Measurements from ENCODE around the gene IFNGR2. TPM values are rescaled to one million over a fixed set of nuclear protein-coding genes. Genes with fewer than 3 reads are reported as not detected.

Gene IFNGR2
- polyA plus RNA-seq, 1 donor (not counting 4 experiments of a cell fraction or from before 2014, with no cell fraction given) = 94.3 TPM

- FAIRE-seq = no peak
Measured at GRCh38 chr21:33359446-33359845, 43.8 kb upstream of the IFNGR2 start.

DNA sequence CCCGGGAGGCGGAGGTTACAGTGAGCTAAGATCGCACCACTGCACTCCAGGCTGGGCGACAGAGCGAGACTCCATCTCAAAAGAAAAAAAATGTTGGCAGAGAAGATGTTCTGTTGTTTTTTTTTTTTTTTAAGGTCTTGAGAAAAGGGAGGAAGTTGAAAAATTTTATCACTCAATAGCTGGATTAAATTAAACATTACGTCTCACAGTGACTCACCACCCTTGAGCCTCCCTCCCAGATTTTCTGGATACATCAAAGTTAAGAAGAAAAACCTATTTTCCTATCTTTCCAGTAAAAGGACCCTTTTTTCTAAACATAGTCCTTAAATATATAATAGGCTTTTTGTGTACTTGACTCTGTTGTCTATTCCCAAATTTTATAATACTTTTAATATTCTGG, 42.9 kb upstream of the IFNGR2 start:
- H4K20me1 ChIP-seq (ENCODE audit: control insufficient read depth, extremely low read depth, insufficient read depth, low read length) = no peaks in the 10 kb centered on the region
- H3K9me1 ChIP-seq (ENCODE audit: control insufficient read depth, extremely low read depth, insufficient read depth, low read length) = no peaks in the 10 kb centered on the region
- H2AFZ ChIP-seq (ENCODE audit: control insufficient read depth, low read length) = no peak overlapping the region
- H3K4me2 ChIP-seq (ENCODE audit: control insufficient read depth, extremely low read depth, insufficient read depth, low read depth, low read length) = no peak overlapping the region
- H3K9ac ChIP-seq (ENCODE audit: control insufficient read depth, extremely low read depth, insufficient read depth, low read length) = no peak overlapping the region
- H3K36me3 ChIP-seq (ENCODE audit: control insufficient read depth in 2 of 2, extremely low read depth in 1 of 2, insufficient read depth in 2 of 2, low read length in 2 of 2) = peaks cover 3% of the 10 kb centered on the region in 2 experiments
- H3K27me3 ChIP-seq (ENCODE audit: control insufficient read depth, extremely low read depth, insufficient read depth, low read length) = no peaks in the 10 kb centered on the region
- no peak for DNase-seq (ENCODE audit: low read depth, low spot score)
- H3K4me1 ChIP-seq (ENCODE audit: control insufficient read depth, extremely low read depth, insufficient read depth, low read length) = peaks cover 17% of the 10 kb centered on the region
- H3K9me3 ChIP-seq (ENCODE audit: control insufficient read depth, low read depth, low read length) = no peaks in the 10 kb centered on the region
- no peak for FAIRE-seq
- dilution Hi-C loops (cut with MboI; ENCODE audit: extremely low pct_ligation_motif_present, low sequenced_read_pairs) = no loop called here
- no peaks in the 10 kb centered on the region for H3K79me2 ChIP-seq (ENCODE audit: control insufficient read depth, insufficient read depth, low read length)
- no peak overlapping the region for H3K27ac ChIP-seq (ENCODE audit: control insufficient read depth, insufficient read depth, low read length)
- no peak for TF ChIP-seq CTCF (optimal IDR thresholded peaks at IDR 0.05 in 1 of 3, IDR thresholded peaks at IDR 0.05 in 1 of 3, conservative IDR thresholded peaks at IDR 0.05 in 1 of 3; ENCODE audit: extremely low read depth in 1 of 3, insufficient read depth in 2 of 3, low read length in 3 of 3)
- TF ChIP-seq EZH2 (IDR thresholded peaks at IDR 0.05; ENCODE audit: low read length) = no peak
- H3K4me3 ChIP-seq (ENCODE audit: control insufficient read depth in 2 of 3, extremely low read depth in 1 of 3, insufficient read depth in 2 of 3, low read depth in 1 of 3, low read length in 3 of 3) = no peak overlapping the region

More at GRCh38 chr21:33359446-33359845, 43.8 kb upstream of the IFNGR2 start:
- Histone ChIP-seq H3K9me1 (ENCODE audit: control insufficient read depth, extremely low read depth, insufficient read depth, low read length) (no peaks in the 10 kb centered on the region), H3K9ac (ENCODE audit: control insufficient read depth, extremely low read depth, insufficient read depth, low read length) (no peak overlapping the region), H3K79me2 (ENCODE audit: control insufficient read depth, insufficient read depth, low read length) (no peaks in the 10 kb centered on the region), H3K9me3 (ENCODE audit: control insufficient read depth, low read depth, low read length) (no peaks in the 10 kb centered on the region), H2AFZ (ENCODE audit: control insufficient read depth, low read length) (no peak overlapping the region), H3K36me3 (ENCODE audit: control insufficient read depth in 2 of 2, extremely low read depth in 1 of 2, insufficient read depth in 2 of 2, low read length in 2 of 2) (peaks cover 3% of the 10 kb centered on the region in 2 experiments), H3K27me3 (ENCODE audit: control insufficient read depth, extremely low read depth, insufficient read depth, low read length) (no peaks in the 10 kb centered on the region), H3K27ac (ENCODE audit: control insufficient read depth, insufficient read depth, low read length) (no peak overlapping the region), H4K20me1 (ENCODE audit: control insufficient read depth, extremely low read depth, insufficient read depth, low read length) (no peaks in the 10 kb centered on the region), H3K4me2 (ENCODE audit: control insufficient read depth, extremely low read depth, insufficient read depth, low read depth, low read length) (no peak overlapping the region), H3K4me1 (ENCODE audit: control insufficient read depth, extremely low read depth, insufficient read depth, low read length) (peaks cover 17% of the 10 kb centered on the region), H3K4me3 (ENCODE audit: control insufficient read depth in 2 of 3, extremely low read depth in 1 of 3, insufficient read depth in 2 of 3, low read depth in 1 of 3, low read length in 3 of 3) (no peak overlapping the region)
- dilution Hi-C loops (cut with MboI; ENCODE audit: extremely low pct_ligation_motif_present, low sequenced_read_pairs) = loop anchor here (10.0 kb wide), 1 partner anchor 55 kb away; no protein-coding TSS in a partner anchor
- TF ChIP-seq CTCF (optimal IDR thresholded peaks at IDR 0.05 in 1 of 3, IDR thresholded peaks at IDR 0.05 in 1 of 3, conservative IDR thresholded peaks at IDR 0.05 in 1 of 3; ENCODE audit: extremely low read depth in 1 of 3, insufficient read depth in 2 of 3, low read length in 3 of 3) = no peak
- TF ChIP-seq EZH2 (IDR thresholded peaks at IDR 0.05; ENCODE audit: low read length) = no peak
- no peak for DNase-seq (ENCODE audit: low read depth, low spot score)
